Right forelimb (tissue), 1 donor: ENCODE data around the gene SHANK1.
A peak's percentile ranks its signal among the peaks of the same experiment; 100 is the strongest.

ENCODE experiments used
- DNase-seq: peaks from one replicate; pipeline ENCODE4 v3.0.0-alpha.2; 2018

The SHANK1 gene

GRCh38 chr19:50679177-50680125 lies 40.2 kb downstream of the SHANK1 start:
- DNase-seq: peak; percentile 85

- DNase-seq: no peak
Observed at GRCh38 chr19:50678323-50678722, 41.3 kb downstream of the SHANK1 start.

- no peak for DNase-seq
Observed at GRCh38 chr19:50677636-50678035, 42.0 kb downstream of the SHANK1 start.

- DNase-seq: no peak
Observed at GRCh38 chr19:50676625-50677197, 42.9 kb downstream of the SHANK1 start.

- no peak for DNase-seq
Observed at GRCh38 chr19:50673118-50673517, 46.5 kb downstream of the SHANK1 start.

- no peak for DNase-seq
Observed at GRCh38 chr19:50670102-50670380, 49.6 kb downstream of the SHANK1 start.

- DNase-seq: no peak
Observed at GRCh38 chr19:50669302-50670101, 50.1 kb downstream of the SHANK1 start.

- DNase-seq: no peak
Observed at GRCh38 chr19:50668879-50669278, 50.7 kb downstream of the SHANK1 start.

- DNase-seq: no peak
Observed at GRCh38 chr19:50668416-50668815, 51.2 kb downstream of the SHANK1 start.

GRCh38 chr19:50667759-50668231 lies 51.8 kb downstream of the SHANK1 start:
- DNase-seq: no peak

- DNase-seq: no peak
Observed at GRCh38 chr19:50667177-50667758, 52.3 kb downstream of the SHANK1 start.

GRCh38 chr19:50666346-50667176 lies 53.0 kb downstream of the SHANK1 start:
- no peak for DNase-seq

GRCh38 chr19:50664204-50664603 lies 55.4 kb downstream of the SHANK1 start:
- DNase-seq: no peak

- no peak for DNase-seq
Observed at GRCh38 chr19:50663482-50663790, 56.2 kb downstream of the SHANK1 start.

- no peak for DNase-seq
Observed at GRCh38 chr19:50662651-50663481, 56.7 kb downstream of the SHANK1 start.

GRCh38 chr19:50661766-50662650 lies 57.6 kb downstream of the SHANK1 start:
- no peak for DNase-seq

GRCh38 chr19:50661023-50661422 lies 58.6 kb downstream of the SHANK1 start:
- no peak for DNase-seq

- no peak for DNase-seq
Observed at GRCh38 chr19:50660088-50660366, 59.6 kb downstream of the SHANK1 start.

- DNase-seq: no peak
Observed at GRCh38 chr19:50659318-50660087, 60.1 kb downstream of the SHANK1 start.
